ENCODE measurements around the gene APP.

Gene APP

DNA sequence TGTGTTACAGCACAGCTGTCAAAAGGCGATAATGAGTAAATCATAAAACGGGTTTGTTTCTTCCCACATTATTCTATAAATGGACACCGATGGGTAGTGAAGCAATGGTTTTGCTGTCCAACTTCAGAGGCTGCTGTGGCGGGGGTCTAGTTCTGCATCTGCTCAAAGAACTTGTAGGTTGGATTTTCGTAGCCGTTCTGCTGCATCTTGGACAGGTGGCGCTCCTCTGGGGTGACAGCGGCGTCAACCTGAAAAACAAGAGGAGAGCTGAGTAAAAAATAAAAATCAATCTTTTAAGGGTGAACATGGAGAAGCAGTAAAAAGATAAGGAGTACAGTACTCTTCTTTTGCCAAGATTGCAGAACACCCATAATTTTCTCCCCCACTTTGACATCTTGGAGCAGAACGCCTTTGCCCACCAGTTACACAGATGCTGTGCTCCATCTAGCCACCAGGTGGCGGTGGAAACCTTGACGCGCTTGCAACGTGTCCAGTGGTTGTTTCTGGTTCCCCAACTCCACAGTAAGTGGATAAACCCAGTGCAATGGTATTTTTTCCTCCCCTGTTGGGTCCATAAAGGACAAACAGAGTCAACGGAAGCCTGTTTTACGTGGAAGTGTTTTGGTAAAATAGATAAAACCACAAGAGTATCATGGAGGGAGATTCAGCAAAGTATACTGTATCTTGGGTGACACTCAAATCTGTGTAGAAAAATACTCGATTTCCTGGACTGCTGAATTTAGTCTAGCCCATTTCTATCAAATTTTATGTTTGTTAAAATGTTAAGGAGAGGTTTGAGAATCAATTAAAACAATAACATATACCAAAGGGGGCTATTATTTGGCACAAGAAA lies 288.8 kb downstream of the APP start:
- Mint-ChIP-seq H3K27me3 (ENCODE audit: low read depth) (no peaks in the 10 kb centered on the region), H3K4me1 (ENCODE audit: low read depth) (no peaks in the 10 kb centered on the region), H3K27ac (no peak overlapping the region), H3K36me3 (ENCODE audit: low read depth) (no peaks in the 10 kb centered on the region), H3K4me3 (no peak overlapping the region), H3K9me3 (no peaks in the 10 kb centered on the region)

- Mint-ChIP-seq H3K4me3 (no peak overlapping the region), H3K9me3 (no peaks in the 10 kb centered on the region), H3K27ac (no peak overlapping the region), H3K27me3 (ENCODE audit: low read depth) (no peaks in the 10 kb centered on the region), H3K36me3 (ENCODE audit: low read depth) (no peaks in the 10 kb centered on the region), H3K4me1 (ENCODE audit: low read depth) (no peaks in the 10 kb centered on the region)
These were observed 291.4 kb downstream of the APP start for GRCh38 chr21:25879203-25879602.

DNA sequence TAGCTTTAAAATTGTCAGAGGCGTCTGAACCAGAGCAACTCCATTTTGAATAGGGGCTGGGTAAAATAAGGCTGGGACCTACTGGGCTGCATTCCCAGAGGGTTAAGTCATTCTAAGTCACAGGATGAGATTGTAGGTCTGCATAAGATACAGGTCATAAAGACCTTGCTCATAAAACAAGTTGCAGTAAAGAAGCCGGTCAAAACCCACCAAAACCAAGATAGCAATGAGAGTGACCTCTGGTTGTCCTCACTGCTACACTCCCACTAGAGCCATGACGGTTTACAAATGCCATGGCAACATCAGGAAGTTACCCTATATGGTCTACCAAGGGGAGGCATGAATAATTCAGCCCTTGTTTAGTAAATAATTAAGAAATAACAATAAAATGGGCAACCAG lies 292.2 kb downstream of the APP start:
- Mint-ChIP-seq H3K4me1 (ENCODE audit: low read depth) (no peaks in the 10 kb centered on the region), H3K36me3 (ENCODE audit: low read depth) (no peaks in the 10 kb centered on the region), H3K27me3 (ENCODE audit: low read depth) (no peaks in the 10 kb centered on the region), H3K27ac (no peak overlapping the region), H3K9me3 (no peaks in the 10 kb centered on the region), H3K4me3 (no peak overlapping the region)

GRCh38 chr21:25872271-25872670 lies 298.3 kb downstream of the APP start:
- Mint-ChIP-seq H3K36me3 (ENCODE audit: low read depth) (no peaks in the 10 kb centered on the region), H3K9me3 (no peaks in the 10 kb centered on the region), H3K27me3 (ENCODE audit: low read depth) (no peaks in the 10 kb centered on the region), H3K4me1 (ENCODE audit: low read depth) (no peaks in the 10 kb centered on the region), H3K4me3 (no peak overlapping the region), H3K27ac (no peak overlapping the region)

GRCh38 chr21:25871566-25871965 lies 299.0 kb downstream of the APP start:
- no peaks in the 10 kb centered on the region for H3K27me3 Mint-ChIP-seq (ENCODE audit: low read depth)
- no peak overlapping the region for H3K27ac Mint-ChIP-seq
- no peaks in the 10 kb centered on the region for H3K9me3 Mint-ChIP-seq
- H3K4me1 Mint-ChIP-seq (ENCODE audit: low read depth) = no peaks in the 10 kb centered on the region
- H3K4me3 Mint-ChIP-seq = no peak overlapping the region
- no peaks in the 10 kb centered on the region for H3K36me3 Mint-ChIP-seq (ENCODE audit: low read depth)

DNA sequence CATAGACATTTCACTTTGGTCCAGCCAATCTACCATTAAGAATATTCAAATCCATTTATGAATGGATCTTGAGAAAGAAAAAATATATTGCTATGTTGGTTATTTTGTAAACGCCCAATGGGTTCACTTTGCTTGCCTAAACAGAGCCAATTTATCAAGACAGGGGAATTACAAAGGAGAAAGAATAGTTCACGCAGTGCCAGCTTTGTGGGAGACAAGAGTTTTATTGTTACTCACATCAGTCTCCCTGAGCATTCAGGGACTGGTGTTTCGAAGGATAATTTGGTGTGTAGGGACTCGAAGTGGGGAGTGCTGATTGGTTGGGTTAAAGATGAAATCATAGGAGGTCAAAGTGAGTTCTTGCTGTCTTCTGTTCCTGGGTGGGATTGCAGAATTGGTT lies 300.5 kb downstream of the APP start:
- no peak overlapping the region for H3K27ac Mint-ChIP-seq

DNA sequence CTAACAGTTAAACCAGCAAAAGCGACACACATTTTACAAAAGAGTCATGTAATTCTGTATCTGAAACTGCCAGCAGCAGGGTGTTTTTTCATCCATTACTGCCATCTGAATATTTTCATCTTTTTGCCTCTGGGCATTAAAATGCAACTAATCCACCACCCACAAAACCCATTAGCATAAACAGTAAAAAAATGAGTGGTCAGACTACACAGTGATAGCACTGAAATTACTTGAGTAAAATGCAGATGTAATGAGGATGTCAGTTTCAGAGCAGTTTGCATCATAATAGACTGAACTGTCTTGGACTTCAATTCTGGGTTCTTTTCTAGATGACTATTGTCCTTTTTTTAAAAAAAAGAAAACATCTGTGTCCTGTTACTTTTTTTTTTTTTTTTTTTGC lies 303.5 kb downstream of the APP start:
- H3K4me3 Mint-ChIP-seq = no peak overlapping the region
- no peaks in the 10 kb centered on the region for H3K27me3 Mint-ChIP-seq (ENCODE audit: low read depth)
- H3K9me3 Mint-ChIP-seq = no peaks in the 10 kb centered on the region
- H3K27ac Mint-ChIP-seq = no peak overlapping the region
- H3K4me1 Mint-ChIP-seq (ENCODE audit: low read depth) = peaks cover 4% of the 10 kb centered on the region
- no peaks in the 10 kb centered on the region for H3K36me3 Mint-ChIP-seq (ENCODE audit: low read depth)

More for the DNA sequence above, 300.5 kb downstream of the APP start:
- no peaks in the 10 kb centered on the region for H3K27me3 Mint-ChIP-seq (ENCODE audit: low read depth)
- H3K4me3 Mint-ChIP-seq = no peak overlapping the region
- no peaks in the 10 kb centered on the region for H3K36me3 Mint-ChIP-seq (ENCODE audit: low read depth)
- H3K9me3 Mint-ChIP-seq = no peaks in the 10 kb centered on the region
- H3K4me1 Mint-ChIP-seq (ENCODE audit: low read depth) = peaks cover 4% of the 10 kb centered on the region

- Mint-ChIP-seq H3K27ac (no peak overlapping the region), H3K27me3 (ENCODE audit: low read depth) (no peaks in the 10 kb centered on the region), H3K4me3 (no peak overlapping the region), H3K4me1 (ENCODE audit: low read depth) (peaks cover 4% of the 10 kb centered on the region), H3K9me3 (no peaks in the 10 kb centered on the region), H3K36me3 (ENCODE audit: low read depth) (no peaks in the 10 kb centered on the region)
These were observed 306.8 kb downstream of the APP start for GRCh38 chr21:25863747-25864146.

DNA sequence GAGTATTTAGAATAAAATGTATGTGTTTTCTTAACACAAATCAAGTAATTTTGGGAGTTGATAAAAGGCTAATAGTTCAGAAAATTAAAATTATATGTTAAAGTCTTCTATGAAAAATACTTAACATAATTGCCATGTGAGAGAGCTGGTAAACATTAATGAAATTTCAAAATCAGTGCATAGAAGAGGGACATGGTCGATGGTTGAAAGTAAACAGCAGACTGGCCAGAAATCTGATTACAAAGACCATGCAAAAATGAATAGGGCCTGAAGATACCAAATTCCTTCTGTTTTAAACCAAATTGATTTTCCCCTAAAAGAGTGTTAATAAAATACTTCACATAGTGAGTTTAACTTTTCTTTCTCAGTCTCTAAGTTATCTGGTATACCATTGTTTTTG lies 307.5 kb downstream of the APP start:
- no peak overlapping the region for H3K27ac Mint-ChIP-seq
- H3K36me3 Mint-ChIP-seq (ENCODE audit: low read depth) = no peaks in the 10 kb centered on the region
- H3K9me3 Mint-ChIP-seq = no peaks in the 10 kb centered on the region
- peaks cover 4% of the 10 kb centered on the region for H3K4me1 Mint-ChIP-seq (ENCODE audit: low read depth)
- no peaks in the 10 kb centered on the region for H3K27me3 Mint-ChIP-seq (ENCODE audit: low read depth)
- H3K4me3 Mint-ChIP-seq = no peak overlapping the region

GRCh38 chr21:25862596-25862995 lies 308.0 kb downstream of the APP start:
- Mint-ChIP-seq H3K27ac (no peak overlapping the region), H3K4me1 (ENCODE audit: low read depth) (peaks cover 4% of the 10 kb centered on the region), H3K36me3 (ENCODE audit: low read depth) (no peaks in the 10 kb centered on the region), H3K4me3 (no peak overlapping the region), H3K27me3 (ENCODE audit: low read depth) (no peaks in the 10 kb centered on the region), H3K9me3 (no peaks in the 10 kb centered on the region)

DNA sequence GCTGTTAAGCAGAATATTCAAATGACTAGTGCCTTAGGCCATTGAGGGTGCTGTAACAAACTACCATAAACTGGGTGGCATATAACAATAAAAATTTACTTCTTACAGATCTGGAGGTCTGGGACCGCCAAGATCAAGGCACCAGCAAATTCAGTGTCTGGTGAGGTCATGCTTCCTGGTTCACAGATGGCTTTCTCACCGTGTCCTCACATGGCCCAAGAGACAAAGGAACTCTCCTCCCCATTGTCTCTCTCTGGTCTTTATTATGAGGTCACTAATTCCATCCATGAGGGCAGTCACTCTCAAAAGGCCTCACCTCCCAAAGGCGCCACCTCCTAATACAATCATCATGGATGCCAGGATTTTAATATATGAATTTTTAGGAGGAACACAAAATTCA lies 308.5 kb downstream of the APP start:
- Mint-ChIP-seq H3K9me3 (no peaks in the 10 kb centered on the region), H3K27ac (no peak overlapping the region), H3K4me3 (no peak overlapping the region), H3K4me1 (ENCODE audit: low read depth) (peaks cover 4% of the 10 kb centered on the region), H3K27me3 (ENCODE audit: low read depth) (no peaks in the 10 kb centered on the region), H3K36me3 (ENCODE audit: low read depth) (no peaks in the 10 kb centered on the region)

GRCh38 chr21:25859235-25859929 lies 311.2 kb downstream of the APP start:
- no peak overlapping the region for H3K4me3 Mint-ChIP-seq
- H3K4me1 Mint-ChIP-seq (ENCODE audit: low read depth) = no peaks in the 10 kb centered on the region
- H3K27me3 Mint-ChIP-seq (ENCODE audit: low read depth) = no peaks in the 10 kb centered on the region
- no peaks in the 10 kb centered on the region for H3K9me3 Mint-ChIP-seq
- no peak overlapping the region for H3K27ac Mint-ChIP-seq
- no peaks in the 10 kb centered on the region for H3K36me3 Mint-ChIP-seq (ENCODE audit: low read depth)

GRCh38 chr21:25858325-25858724 lies 312.2 kb downstream of the APP start:
- Mint-ChIP-seq H3K27ac (no peak overlapping the region), H3K9me3 (no peaks in the 10 kb centered on the region), H3K36me3 (ENCODE audit: low read depth) (no peaks in the 10 kb centered on the region), H3K4me1 (ENCODE audit: low read depth) (no peaks in the 10 kb centered on the region), H3K4me3 (no peak overlapping the region), H3K27me3 (ENCODE audit: low read depth) (peaks cover 6% of the 10 kb centered on the region)

DNA sequence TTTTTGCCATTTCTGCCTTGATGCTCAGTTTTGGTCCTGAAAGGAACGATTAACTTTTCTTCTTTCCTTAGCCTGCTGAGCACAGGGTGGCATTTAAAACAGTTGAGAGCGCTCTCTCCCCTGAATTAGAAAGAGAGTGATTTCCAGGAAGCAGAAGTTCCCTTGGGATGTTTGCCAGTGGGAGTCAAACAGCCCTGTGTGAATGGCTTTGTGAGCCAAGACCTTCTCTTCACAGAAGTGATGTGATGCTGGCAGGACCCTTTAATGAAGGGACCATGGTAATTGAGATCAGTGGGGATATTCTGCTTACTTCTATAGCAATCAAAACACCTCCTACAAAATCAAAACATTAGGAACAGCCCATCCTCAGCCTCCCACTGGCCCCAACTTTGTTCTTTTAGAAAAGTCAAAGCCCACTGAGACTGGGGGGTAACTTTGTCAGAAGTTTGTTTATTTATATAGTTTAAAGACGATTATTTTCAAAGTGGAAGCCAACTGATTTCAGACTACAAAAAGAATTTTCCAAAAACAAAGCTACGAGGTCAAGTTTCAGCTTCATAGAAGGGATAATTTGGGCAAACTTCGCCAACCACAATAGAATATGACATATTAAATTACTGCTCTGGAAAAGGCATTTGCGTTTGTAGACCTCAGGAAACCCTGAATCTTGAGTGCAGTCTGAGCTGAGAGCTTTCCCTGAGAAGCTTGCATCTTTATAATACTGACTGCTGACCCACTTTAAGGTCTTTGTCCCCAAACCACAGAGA lies 313.1 kb downstream of the APP start:
- Mint-ChIP-seq H3K9me3 (no peaks in the 10 kb centered on the region), H3K4me3 (no peak overlapping the region), H3K4me1 (ENCODE audit: low read depth) (no peaks in the 10 kb centered on the region), H3K27ac (no peak overlapping the region), H3K36me3 (ENCODE audit: low read depth) (no peaks in the 10 kb centered on the region), H3K27me3 (ENCODE audit: low read depth) (peaks cover 6% of the 10 kb centered on the region)

GRCh38 chr21:25855576-25855975 lies 315.0 kb downstream of the APP start:
- Mint-ChIP-seq H3K27me3 (ENCODE audit: low read depth) (peaks cover 6% of the 10 kb centered on the region), H3K36me3 (ENCODE audit: low read depth) (no peaks in the 10 kb centered on the region), H3K27ac (no peak overlapping the region), H3K4me3 (no peak overlapping the region), H3K9me3 (no peaks in the 10 kb centered on the region), H3K4me1 (ENCODE audit: low read depth) (no peaks in the 10 kb centered on the region)
